Neuronal stem cell (in vitro differentiated cells): Measurements from ENCODE around the gene WWOX.

Experiments used
- DNase-seq: peaks from one replicate; pipeline ENCODE4 v3.0.0-alpha.2; 2013; ENCODE audit warnings: low spot score
- H2AFZ ChIP-seq: one replicate; pipeline ENCODE4 v1.6.1; 2013; ENCODE audit warnings: mild to moderate bottlenecking, low read length, inconsistent platforms
- H2AK5ac ChIP-seq: 2 replicates; pipeline ENCODE4 v1.6.1; 2013; ENCODE audit warnings: low read depth, mild to moderate bottlenecking, inconsistent platforms, low read length, moderate library complexity, mixed read lengths
- H2BK120ac ChIP-seq: 2 replicates; pipeline ENCODE4 v1.6.1; 2013; ENCODE audit warnings: low read depth, mild to moderate bottlenecking, inconsistent platforms, low read length, moderate library complexity, mixed read lengths
- H2BK12ac ChIP-seq: one replicate; pipeline ENCODE4 v1.6.1; 2013; ENCODE audit warnings: low read length, inconsistent platforms
- H2BK15ac ChIP-seq: 2 replicates; pipeline ENCODE4 v1.6.1; 2013; ENCODE audit warnings: mild to moderate bottlenecking, low read length, inconsistent platforms, mixed read lengths
- H2BK5ac ChIP-seq: one replicate; pipeline ENCODE4 v1.6.1; 2013; ENCODE audit warnings: inconsistent platforms, mild to moderate bottlenecking, low read length, moderate library complexity
- H3K14ac ChIP-seq: one replicate; pipeline ENCODE4 v1.6.1; 2013; ENCODE audit warnings: low read length, inconsistent platforms
- H3K18ac ChIP-seq: 2 replicates; pipeline ENCODE4 v1.6.1; 2013; ENCODE audit warnings: low read length, inconsistent platforms
- H3K23ac ChIP-seq: 2 replicates; pipeline ENCODE4 v1.6.1; 2013; ENCODE audit warnings: low read depth, mild to moderate bottlenecking, mixed read lengths, low read length, inconsistent platforms; ENCODE audit not compliant: poor library complexity
- H3K27ac ChIP-seq: replicated peaks from 3 replicates; pipeline ENCODE4 v1.5.1; 2013; ENCODE audit warnings: low read length, inconsistent platforms
- H3K27me3 ChIP-seq, 3 experiments: 2 replicates each; pipeline ENCODE4 v1.6.1; 2013; ENCODE audit warnings: low read length in 3 of 3, mild to moderate bottlenecking in 2 of 3, inconsistent platforms in 1 of 3, low read depth in 1 of 3, mixed read lengths in 1 of 3, moderate library complexity in 1 of 3; ENCODE audit not compliant: control insufficient read depth in 3 of 3, insufficient read depth in 3 of 3
- H3K36me3 ChIP-seq, 2 donors: replicated peaks in 1 of 2; 2 replicates each; pipeline ENCODE4 v1.6.1; 2013; ENCODE audit warnings: low read length in 2 of 2; ENCODE audit not compliant: control insufficient read depth in 2 of 2, insufficient read depth in 2 of 2
- H3K4ac ChIP-seq: 2 replicates; pipeline ENCODE4 v1.6.1; 2013; ENCODE audit warnings: inconsistent platforms, mild to moderate bottlenecking, low read length, moderate library complexity
- H3K4me1 ChIP-seq, 2 donors: 1 replicate in 1 of 2; 2 replicates in 1 of 2; pipeline ENCODE4 v1.6.1; 2013; ENCODE audit warnings: low read length in 2 of 2, low read depth in 1 of 2; ENCODE audit not compliant: control insufficient read depth in 2 of 2, insufficient read depth in 1 of 2
- H3K4me2 ChIP-seq: one replicate; pipeline ENCODE4 v1.6.1; 2013; ENCODE audit warnings: mild to moderate bottlenecking, low read length, inconsistent platforms; ENCODE audit not compliant: insufficient read depth, poor library complexity, severe bottlenecking
- H3K4me3 ChIP-seq, 2 donors: 2 replicates each; pipeline ENCODE4 v1.5.1; 2013; ENCODE audit warnings: low read length in 2 of 2, mild to moderate bottlenecking in 2 of 2, inconsistent platforms in 1 of 2, moderate library complexity in 1 of 2
- H3K79me1 ChIP-seq: one replicate; pipeline ENCODE4 v1.6.1; 2013; ENCODE audit warnings: low read depth, mild to moderate bottlenecking, inconsistent platforms, low read length, moderate library complexity
- H3K9ac ChIP-seq: one replicate; pipeline ENCODE4 v1.6.1; 2013; ENCODE audit warnings: mild to moderate bottlenecking, low read depth, low read length, inconsistent platforms; ENCODE audit not compliant: poor library complexity
- H3K9me3 ChIP-seq, 2 donors: replicated peaks in 1 of 2; 2 replicates each; pipeline versions ENCODE3 to v1.6.1; 2013; ENCODE audit warnings: low read length in 2 of 2, mild to moderate bottlenecking in 2 of 2, inconsistent platforms in 1 of 2, low read depth in 1 of 2, mixed read lengths in 1 of 2, moderate library complexity in 1 of 2; ENCODE audit not compliant: control insufficient read depth in 2 of 2, insufficient read depth in 1 of 2
- H4K8ac ChIP-seq: one replicate; pipeline ENCODE4 v1.6.1; 2013; ENCODE audit warnings: low read depth, mild to moderate bottlenecking, inconsistent platforms, low read length, moderate library complexity
- H4K91ac ChIP-seq: one replicate; pipeline ENCODE4 v1.6.1; 2013; ENCODE audit warnings: low read length, low read depth, mild to moderate bottlenecking, inconsistent platforms; ENCODE audit not compliant: poor library complexity
- WGBS, 2 donors: extraction: QIAGEN DNeasy Blood & Tissue Kit; methylation state at CpG; one replicate each; pipeline ENCODE4 v1.1.7; 2013; ENCODE audit warnings: missing lambda C conversion rate in 2 of 2, mixed read lengths in 1 of 2; ENCODE audit not compliant: insufficient read length in 2 of 2, insufficient replicate concordance in 1 of 2; ENCODE audit errors: extremely low coverage in 2 of 2; 5-methylcytosine and 5-hydroxymethylcytosine counted together

The WWOX gene

GRCh38 chr16:78163772-78164670 lies 64.6 kb downstream of the WWOX start:
- H3K4ac ChIP-seq = no peak overlapping the region
- no peak overlapping the region for H4K91ac ChIP-seq
- DNase-seq = no peak
- no peaks in the 10 kb centered on the region for H3K27me3 ChIP-seq
- no peak overlapping the region for H3K27ac ChIP-seq
- no peaks in the 10 kb centered on the region for H3K9me3 ChIP-seq
- no peaks in the 10 kb centered on the region for H3K36me3 ChIP-seq
- H2BK5ac ChIP-seq = no peak overlapping the region
- H2BK120ac ChIP-seq = no peak overlapping the region
- no peak overlapping the region for H3K14ac ChIP-seq
- no peak overlapping the region for H3K18ac ChIP-seq
- no peak overlapping the region for H3K4me2 ChIP-seq
- H3K4me3 ChIP-seq = no peak overlapping the region
- H2AK5ac ChIP-seq = no peak overlapping the region
- H3K4me1 ChIP-seq = no peaks in the 10 kb centered on the region
- no peak overlapping the region for H3K9ac ChIP-seq
- no peak overlapping the region for H2BK12ac ChIP-seq
- no peak overlapping the region for H3K23ac ChIP-seq
- H4K8ac ChIP-seq = no peak overlapping the region
- no peak overlapping the region for H2AFZ ChIP-seq
- no peaks in the 10 kb centered on the region for H3K79me1 ChIP-seq
- H2BK15ac ChIP-seq = no peak overlapping the region
- no CpG with 5 or more reads among the region's 12 CpGs for WGBS, 2 donors

- Histone ChIP-seq H3K14ac (no peak overlapping the region), H2AK5ac (no peak overlapping the region), H3K23ac (no peak overlapping the region), H3K27ac (no peak overlapping the region), H4K91ac (no peak overlapping the region), H3K9me3 (no peaks in the 10 kb centered on the region), H2AFZ (no peak overlapping the region), H3K4me1 (no peaks in the 10 kb centered on the region), H3K36me3 (no peaks in the 10 kb centered on the region), H3K18ac (no peak overlapping the region), H3K4me2 (no peak overlapping the region), H2BK5ac (no peak overlapping the region), H4K8ac (no peak overlapping the region), H3K79me1 (no peaks in the 10 kb centered on the region), H2BK12ac (no peak overlapping the region), H2BK15ac (no peak overlapping the region), H3K27me3 (no peaks in the 10 kb centered on the region), H3K4ac (no peak overlapping the region), H2BK120ac (no peak overlapping the region), H3K9ac (no peak overlapping the region), H3K4me3 (no peak overlapping the region)
- no CpG with 5 or more reads among the region's 2 CpGs for whole genome bisulfite sequencing, 2 donors
- no peak for DNase-seq
These were observed 71.1 kb downstream of the WWOX start for GRCh38 chr16:78170494-78170933.

- Histone ChIP-seq H2AK5ac (no peak overlapping the region), H3K9ac (no peak overlapping the region), H2BK15ac (no peak overlapping the region), H2AFZ (no peak overlapping the region), H3K27ac (no peak overlapping the region), H2BK5ac (no peak overlapping the region), H2BK12ac (no peak overlapping the region), H3K4me3 (no peak overlapping the region), H3K36me3 (no peaks in the 10 kb centered on the region), H3K4me2 (no peak overlapping the region), H4K8ac (no peak overlapping the region), H3K23ac (no peak overlapping the region), H3K4me1 (no peaks in the 10 kb centered on the region), H3K79me1 (no peaks in the 10 kb centered on the region), H3K27me3 (no peaks in the 10 kb centered on the region), H3K9me3 (no peaks in the 10 kb centered on the region), H3K18ac (no peak overlapping the region), H3K14ac (no peak overlapping the region), H2BK120ac (no peak overlapping the region), H3K4ac (no peak overlapping the region), H4K91ac (no peak overlapping the region)
- no peak for DNase-seq
- no CpG with 5 or more reads among the region's 3 CpGs for WGBS, 2 donors
These were observed 75.8 kb downstream of the WWOX start for GRCh38 chr16:78175287-78175686.

DNA sequence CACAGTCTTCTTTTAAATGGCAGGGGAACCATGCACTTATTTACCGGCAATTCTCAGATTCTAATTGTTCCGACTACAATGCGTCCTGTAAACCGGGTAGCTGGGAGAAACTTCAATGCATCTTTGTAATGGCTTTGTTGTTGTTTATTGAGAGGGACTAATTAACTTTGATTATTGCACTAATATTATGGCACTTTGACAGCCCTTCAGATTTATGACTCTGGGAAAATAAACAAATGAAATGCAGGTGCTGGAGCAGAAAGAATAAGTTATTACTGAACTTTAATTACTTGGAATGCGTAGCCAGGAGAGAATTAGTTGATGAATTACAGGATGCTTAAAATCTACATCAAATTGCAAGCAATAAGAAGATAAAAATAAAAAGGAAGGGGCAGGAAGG lies 77.0 kb downstream of the WWOX start:
- H2AK5ac ChIP-seq = no peak overlapping the region
- no peak for DNase-seq
- no CpG with 5 or more reads among the region's 5 CpGs for WGBS, 2 donors

More for the DNA sequence above, 77.0 kb downstream of the WWOX start:
- no peak overlapping the region for H4K8ac ChIP-seq
- H3K79me1 ChIP-seq = no peaks in the 10 kb centered on the region
- H2BK5ac ChIP-seq = no peak overlapping the region
- H3K9me3 ChIP-seq = no peaks in the 10 kb centered on the region
- no peak overlapping the region for H2BK15ac ChIP-seq
- no peak overlapping the region for H3K14ac ChIP-seq
- no peak overlapping the region for H3K18ac ChIP-seq
- no peaks in the 10 kb centered on the region for H3K4me1 ChIP-seq
- no peak overlapping the region for H3K9ac ChIP-seq
- H3K23ac ChIP-seq = no peak overlapping the region
- no peaks in the 10 kb centered on the region for H3K27me3 ChIP-seq
- no peak overlapping the region for H3K27ac ChIP-seq
- no peak overlapping the region for H3K4ac ChIP-seq
- H3K36me3 ChIP-seq = no peaks in the 10 kb centered on the region
- H2BK12ac ChIP-seq = no peak overlapping the region
- no peak overlapping the region for H2BK120ac ChIP-seq
- no peak overlapping the region for H3K4me2 ChIP-seq
- H3K4me3 ChIP-seq = no peak overlapping the region
- no peak overlapping the region for H2AFZ ChIP-seq
- no peak overlapping the region for H4K91ac ChIP-seq
